VCaP (cell line): ENCODE measurements around the gene TPPP2.

Experiments
- H3K27ac ChIP-seq: fragments of 450-650 bp; 2 replicates; pipeline ENCODE4 v1.5.1; 2017
- CTCF ChIP-seq: fragments of 450-650 bp; conservative IDR thresholded peaks from 2 replicates; pipeline ENCODE4 v1.5.1; 2017; ENCODE audit warnings: mild to moderate bottlenecking, moderate library complexity

Gene TPPP2

GRCh38 chr14:21017528-21018245 is 12.3 kb upstream of the TPPP2 start:
- H3K27ac ChIP-seq, result no peak overlapping the region
- TF ChIP-seq CTCF, result no peak

- no peak for TF ChIP-seq CTCF
- no peak overlapping the region for H3K27ac ChIP-seq
Measured at GRCh38 chr14:21018286-21018685, 11.7 kb upstream of the TPPP2 start.

GRCh38 chr14:21018781-21019180 is 11.2 kb upstream of the TPPP2 start:
- H3K27ac ChIP-seq, result no peak overlapping the region
- no peak for TF ChIP-seq CTCF

- no peak overlapping the region for H3K27ac ChIP-seq
- no peak for TF ChIP-seq CTCF
Measured at GRCh38 chr14:21019366-21019765, 10.7 kb upstream of the TPPP2 start.

GRCh38 chr14:21020977-21021545 is 9.0 kb upstream of the TPPP2 start:
- no peak overlapping the region for H3K27ac ChIP-seq
- TF ChIP-seq CTCF, result no peak

- H3K27ac ChIP-seq, result no peak overlapping the region
- TF ChIP-seq CTCF, result no peak
Measured at GRCh38 chr14:21022686-21023085, 7.3 kb upstream of the TPPP2 start.

- no peak overlapping the region for H3K27ac ChIP-seq
- no peak for TF ChIP-seq CTCF
Measured at GRCh38 chr14:21023174-21023573, 6.8 kb upstream of the TPPP2 start.
